NCI-H2171 treated with DMSO at 0.1 percent for 48 hours (cell line): Measurements from ENCODE around the gene CCR9.
A peak's percentile ranks its signal among the peaks of the same experiment; 100 is the strongest.

ENCODE experiments used
- DNase-seq: peaks from one replicate; lab custom pipeline; 2025; lab: John Stamatoyannopoulos, UW

Gene CCR9

DNA sequence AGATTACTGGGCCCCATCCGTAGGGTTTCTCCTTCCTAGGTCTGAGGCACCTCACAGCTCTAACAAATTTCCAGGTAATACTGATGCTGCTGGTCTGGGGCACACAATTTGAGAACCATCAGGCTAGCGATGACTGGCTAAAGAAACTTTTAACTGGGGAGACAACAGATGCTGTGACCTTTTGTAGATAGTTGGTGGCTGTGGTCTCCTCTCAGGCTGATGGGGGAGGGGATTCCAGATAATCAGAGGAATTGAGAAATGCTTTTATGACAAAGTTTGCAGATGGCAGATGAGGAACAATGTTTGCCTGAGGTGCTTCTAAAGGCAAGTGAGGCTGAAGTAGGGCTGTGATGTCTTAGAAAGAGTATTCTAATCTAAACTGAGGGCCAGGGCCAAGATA, 13.8 kb upstream of the CCR9 start:
- DNase-seq = no peak

DNA sequence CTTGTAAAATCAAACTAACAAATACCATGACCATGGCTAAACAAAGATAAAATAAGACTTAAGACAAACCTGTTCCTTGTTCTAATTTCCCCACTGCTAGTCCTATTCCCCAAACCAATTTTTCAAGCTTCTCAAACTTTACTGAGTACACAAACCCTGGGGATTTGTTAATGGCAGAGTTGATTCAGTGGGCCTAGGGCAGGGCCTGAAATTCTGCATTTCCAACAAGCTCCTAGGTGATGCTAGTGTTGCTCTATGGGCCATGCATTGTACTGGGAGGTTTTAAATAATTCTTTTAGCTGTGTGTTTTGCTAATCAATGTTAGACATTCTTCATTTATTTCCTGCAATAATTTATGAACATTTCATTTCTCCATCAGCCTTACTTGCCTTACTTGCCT, 13.3 kb upstream of the CCR9 start:
- DNase-seq = no peak

DNA sequence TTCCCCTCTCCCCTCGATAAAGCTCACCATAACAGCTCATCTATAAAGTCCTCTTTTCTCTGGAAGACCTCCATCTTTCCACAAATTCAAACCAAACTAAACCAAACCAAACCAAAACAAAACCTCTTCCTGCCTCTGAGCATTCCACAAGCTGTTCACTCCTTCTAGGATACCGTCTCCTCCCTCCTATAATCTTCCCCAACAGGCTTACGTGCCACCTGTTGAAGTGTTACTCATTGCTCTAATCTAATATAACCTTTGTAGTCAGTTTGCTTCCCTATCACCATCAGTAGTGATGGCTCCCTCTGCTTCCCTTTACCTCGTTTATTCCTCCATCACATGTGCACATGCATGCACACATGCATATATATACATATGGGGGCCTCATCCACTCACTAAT, 12.7 kb upstream of the CCR9 start:
- DNase-seq = no peak

DNA sequence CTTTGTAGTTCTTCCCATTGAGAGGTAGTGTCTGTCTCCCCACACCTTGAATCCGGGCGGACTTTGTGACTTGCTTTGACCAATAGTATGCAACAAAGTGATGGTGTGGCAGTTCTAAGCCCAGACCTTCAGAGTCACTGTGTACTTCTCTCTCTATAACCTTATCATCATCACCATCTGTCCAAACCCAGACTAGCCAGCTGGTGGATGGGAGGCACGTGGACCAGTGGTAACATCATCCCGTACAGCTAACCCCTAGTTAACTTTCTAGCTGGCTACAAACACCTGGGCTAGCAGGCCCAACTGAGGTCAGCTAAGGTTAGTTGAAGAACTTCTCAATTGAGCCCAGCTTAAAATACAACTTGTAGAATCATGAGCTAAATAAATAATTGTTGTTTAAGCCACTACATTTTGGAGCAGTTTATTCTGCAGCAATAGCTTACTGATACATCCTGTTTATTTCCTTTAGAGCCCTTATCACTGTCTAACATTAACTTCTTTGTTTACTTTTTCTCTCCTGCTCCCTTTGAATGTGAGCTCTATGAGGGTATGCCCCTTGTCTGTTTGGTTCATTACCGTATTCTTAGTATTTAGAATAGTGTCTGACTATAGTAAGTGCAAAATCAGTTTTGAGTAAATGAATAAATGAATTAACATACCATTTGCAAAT, 11.5 kb upstream of the CCR9 start:
- DNase-seq = peak; percentile 26

DNA sequence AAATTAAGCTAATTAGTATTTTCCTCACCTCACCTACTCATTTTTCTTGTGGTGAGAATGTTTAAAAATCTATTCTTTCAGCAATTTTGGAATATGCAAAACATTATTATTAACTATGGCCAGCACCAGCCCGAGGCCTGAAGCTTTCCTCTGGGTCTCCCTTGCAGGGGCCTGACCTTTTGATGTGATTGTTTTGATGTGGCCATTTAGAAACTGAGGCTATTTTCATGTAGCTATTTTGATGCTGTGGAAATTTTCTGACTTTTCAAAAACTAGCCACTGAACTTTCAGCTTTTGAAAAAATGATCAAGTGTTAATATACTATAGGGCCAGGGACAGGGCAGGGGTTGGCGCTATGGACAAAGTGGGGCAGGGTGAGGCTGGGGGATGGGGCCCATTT, 8.2 kb upstream of the CCR9 start:
- no peak for DNase-seq

DNA sequence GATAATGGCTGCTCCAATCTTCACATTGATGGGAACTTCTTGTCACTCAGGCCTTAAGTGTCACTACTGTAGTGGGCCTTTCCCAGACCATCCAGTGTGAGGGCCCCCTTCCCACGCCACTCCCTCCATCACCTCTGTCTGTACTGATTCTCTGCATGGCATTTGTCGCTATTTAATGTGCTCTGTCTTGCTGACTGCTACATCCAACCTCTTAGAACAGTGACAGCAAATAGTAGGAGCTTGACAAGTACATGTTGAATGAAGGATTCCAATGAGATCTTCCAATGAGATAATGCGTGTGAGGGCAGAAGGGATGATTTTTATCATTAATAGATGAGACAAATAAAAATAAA, 5.6 kb upstream of the CCR9 start:
- no peak for DNase-seq

DNA sequence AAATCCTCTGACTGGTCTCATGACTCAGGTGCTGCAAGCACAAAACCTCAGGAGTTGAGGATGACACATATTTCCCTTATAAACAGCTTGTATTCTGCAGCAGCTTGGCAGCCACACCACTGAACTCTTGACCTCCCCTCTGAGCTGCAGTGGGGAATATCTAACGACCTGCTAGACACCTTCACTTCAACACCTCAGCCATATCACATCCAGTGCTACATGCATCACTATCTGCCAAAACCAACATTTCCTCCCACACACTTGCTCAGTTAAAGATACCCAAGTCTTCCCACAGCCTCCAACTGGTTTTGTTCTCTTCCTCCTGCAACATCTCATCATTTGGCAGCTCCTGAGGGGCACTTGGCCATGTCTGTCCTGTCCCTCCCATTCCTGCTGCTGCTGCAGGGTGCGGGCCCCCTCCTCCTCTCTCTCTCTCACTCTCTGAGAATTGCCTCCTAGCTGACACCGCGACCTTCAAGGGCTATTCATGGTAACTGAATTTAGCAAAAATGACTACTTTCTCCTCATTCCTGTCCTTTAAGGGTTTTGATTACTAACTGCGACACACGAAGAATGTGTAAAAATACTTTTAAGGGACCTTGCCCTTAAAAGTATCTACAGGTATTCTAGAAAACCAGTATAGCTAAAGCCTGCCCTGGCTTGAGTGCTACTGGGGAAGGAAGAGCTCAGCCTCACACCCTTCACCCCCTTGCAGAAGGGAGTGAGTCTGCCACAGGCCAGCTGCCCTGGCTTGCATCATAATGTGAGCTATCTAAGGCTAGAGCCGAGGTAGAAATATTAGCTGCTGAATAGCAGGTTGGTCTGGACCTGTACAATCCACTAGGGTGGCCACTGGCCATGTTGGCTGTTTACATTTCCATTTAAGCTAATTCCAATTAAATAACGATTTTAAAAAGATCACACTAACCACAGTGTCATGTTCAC, 5.0 kb upstream of the CCR9 start:
- DNase-seq = peak; percentile 2

DNA sequence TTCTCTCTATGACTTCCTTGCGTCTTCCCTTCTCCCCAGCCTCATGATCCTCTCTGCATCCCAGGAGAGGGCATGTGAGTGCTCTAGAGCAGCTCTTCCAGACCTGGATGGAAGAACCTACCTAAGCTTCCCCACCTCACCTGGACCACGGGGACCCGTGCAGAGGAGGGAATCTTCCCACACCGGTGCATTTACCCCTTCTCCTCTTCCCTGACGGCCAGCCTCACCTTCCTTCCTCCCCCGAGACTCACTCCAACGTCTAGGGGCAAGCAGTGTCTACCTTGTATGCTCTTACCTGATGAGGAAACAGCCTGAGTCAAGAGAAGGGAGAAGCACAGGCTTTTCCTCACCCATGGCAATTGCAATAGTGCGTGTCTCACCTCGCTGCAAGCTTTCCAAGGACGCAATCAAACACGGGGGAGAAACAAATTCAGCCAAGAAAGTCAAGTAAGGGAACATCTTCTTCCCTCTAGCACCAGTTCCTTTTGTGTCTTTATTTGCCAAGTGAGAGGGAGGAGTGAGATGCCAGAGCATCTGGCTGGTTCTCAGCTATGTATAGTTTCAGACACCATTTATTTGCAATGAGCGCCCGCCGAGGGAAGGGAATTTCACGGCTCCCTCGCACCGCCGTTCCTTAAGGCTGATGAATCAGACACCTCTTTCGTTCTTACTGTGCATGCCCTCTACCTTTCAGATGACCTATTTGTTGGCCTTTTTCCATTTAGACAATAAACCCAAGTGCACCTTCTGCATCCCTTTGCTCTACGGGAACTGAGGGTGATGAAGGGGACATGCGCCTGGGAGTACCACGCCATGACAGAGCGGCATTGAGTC, 1.8 kb upstream of the CCR9 start:
- DNase-seq = no peak

DNA sequence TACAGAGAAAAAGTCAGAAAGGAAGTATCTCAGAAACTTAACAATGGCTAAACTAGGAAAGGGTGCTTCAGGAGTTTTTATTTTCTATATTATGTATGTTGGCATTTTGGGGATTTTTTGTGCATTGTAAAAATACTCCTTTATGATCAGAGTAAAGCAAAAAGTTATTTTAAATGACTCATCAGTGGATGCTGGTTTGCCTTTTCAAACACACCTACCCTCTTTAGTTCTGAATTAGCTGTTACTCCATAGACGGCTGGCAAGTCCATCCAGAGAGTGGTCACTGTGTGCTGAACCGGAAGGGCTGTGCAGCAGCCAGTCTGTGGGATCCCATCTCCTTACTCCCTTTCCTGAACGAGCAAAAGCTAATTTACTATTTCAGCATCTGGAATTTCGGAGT, 942 bp downstream of the CCR9 start:
- no peak for DNase-seq

DNA sequence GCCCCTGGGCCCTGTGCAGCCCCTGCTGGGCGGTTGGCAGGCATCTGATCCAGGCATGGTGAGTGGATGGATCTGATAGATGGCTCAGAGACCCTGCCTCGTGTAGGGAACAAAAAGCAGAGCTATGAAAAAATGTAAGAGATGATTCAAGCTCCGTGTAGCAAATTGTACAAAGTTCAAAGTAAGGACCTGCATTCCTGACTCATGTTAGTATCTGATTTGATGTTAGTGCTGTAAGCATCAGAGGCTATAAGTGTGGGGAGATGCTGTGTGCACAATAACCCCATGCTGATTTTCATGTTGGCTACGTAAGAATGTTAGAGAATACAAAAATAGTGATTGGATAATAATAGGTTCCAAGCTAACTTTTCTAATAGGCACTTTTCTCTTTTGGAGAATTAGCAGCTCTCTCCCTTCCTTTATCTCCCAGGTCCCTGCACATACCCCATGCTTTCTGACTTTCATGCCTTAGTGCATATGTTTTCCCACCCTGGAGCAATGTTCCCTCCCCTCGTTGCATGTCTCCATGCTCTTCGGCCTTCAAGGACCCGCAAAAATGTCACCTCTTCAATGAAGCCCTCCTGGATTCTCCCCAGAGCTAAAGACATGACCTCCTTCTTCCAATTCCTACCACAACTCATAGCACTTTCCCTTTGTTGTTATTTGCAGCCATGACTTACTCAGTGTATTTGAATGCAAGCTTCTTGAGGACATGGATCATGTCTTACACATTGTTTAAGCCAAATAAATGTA, 1.6 kb downstream of the CCR9 start:
- no peak for DNase-seq

DNA sequence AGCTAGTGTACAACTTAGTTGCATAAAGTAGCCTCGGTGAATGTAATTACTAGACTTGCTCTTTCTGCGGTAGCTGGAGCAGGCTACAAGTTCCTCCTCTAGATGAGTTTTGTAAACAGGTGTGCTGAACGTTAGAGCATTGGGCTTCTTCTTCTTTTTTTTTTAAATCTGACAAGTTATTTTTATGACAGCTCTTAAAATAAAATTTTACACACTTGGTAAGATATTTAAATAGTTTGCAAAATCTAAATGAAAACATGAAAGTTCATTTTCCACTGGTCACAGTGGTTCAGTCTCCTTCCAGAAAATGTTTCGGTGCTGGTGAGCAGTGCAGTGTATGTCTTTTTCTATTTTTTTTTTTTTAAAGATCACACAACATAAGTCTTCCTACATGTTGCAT, 3.0 kb downstream of the CCR9 start:
- no peak for DNase-seq

DNA sequence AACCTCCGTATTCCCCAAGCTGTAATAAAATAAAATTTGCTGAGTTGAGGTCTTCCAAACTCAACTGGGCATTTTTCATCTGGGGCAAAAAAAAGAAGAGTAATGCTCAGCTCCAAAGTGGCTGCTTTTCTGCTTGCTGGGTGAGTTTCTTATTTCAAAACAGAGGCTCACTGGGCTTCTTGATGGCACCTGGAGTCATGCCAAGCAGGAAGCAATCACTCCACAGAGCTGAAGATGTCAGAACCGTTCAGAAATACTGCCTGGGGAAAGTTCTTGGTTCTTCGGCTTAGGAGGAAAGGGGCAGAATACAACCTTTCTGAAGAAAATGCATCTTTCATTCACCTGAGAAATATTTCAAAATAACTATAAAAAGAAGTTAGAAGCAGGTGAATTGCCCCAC, 4.1 kb downstream of the CCR9 start:
- peak; percentile 56 for DNase-seq

DNA sequence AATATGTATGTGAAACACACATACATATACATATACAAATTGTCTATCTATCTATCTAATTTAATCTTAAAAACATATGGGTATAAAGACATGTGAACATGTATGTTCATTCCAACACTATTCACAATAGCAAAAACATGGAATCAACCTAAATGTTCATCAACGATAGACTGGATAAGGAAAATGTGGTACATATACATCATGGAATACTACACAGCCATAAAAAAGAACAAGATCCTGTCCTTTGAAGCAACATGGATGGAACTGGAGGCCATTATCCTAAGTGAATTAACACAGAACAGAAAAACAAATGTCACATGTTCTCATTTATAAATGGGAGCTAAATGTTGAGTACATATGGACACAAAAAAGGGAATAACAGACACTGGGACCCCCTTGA, 5.8 kb downstream of the CCR9 start:
- DNase-seq = no peak

DNA sequence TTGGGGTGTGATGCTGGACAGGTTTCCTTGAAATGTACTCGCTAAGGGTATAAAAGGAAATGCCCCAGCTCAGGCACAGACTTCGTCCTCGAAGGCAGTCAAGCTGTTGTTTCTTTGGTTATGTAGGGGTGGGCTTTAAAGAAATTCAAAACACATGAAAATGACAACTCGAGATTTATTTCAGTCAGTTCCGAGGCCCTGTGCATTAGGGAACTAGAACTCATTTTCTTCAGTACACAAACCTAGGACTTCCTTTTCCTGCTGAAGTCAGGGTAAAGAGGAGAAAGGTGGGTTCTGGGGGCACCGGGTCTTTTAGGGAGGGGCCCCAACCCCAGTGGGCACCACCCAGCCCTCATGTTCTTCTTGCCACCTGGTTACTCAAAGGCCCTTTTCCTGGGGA, 7.7 kb downstream of the CCR9 start:
- no peak for DNase-seq

DNA sequence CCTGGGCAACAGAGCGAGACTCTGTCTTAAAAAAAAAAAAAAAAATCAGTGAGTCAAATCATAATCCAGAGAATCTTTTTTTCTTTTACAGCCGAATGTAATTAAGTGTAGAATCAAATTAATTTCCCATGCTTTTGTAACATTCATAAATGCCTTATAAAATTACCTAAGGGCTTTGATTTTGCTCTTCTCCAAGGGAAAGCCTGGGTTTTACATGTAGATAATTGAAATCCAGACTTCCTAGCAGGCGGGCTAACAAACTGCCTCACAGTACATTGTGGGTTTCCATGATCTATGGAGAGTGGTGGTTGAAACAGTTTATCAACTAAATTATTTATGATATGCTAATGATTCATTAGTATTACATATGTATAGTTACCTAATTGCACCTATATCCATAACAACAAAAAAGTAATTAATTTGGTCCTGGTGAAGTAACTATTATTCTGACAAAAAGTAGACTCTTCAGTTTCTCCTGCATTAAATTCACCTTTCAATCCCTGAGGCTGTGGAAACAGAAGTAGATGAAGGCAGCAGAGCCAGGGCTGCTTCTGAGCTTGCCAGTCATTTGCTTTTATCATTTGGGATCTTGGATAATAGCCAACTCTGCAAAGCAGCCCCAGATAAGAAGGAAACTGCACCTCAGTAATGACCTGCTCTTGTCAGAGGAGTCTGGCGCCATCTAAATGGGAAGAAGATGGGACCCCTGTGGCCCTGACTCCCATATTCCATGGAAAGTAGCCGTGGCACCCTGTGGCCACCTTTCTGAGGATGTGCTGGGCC, 9.5 kb downstream of the CCR9 start:
- peak; percentile 9 for DNase-seq

DNA sequence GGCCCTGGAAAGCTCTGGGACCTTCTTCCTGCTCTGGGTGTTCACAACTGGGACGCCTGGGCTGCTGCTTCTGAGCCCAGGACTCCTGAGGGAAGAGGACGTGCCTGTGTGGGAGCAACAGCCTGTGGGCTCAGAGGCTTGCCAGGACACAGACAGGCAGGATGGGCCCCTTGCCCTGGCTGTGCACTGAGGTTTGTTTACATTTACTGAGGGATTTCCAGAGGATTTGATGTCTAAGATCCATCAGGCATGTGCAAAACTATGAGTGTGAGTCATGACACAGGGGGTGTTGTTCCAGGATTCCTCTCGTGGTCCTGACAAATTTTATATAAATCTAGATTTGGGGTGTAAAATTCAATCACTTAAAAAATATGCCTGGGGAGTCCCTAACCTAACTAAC, 10.6 kb downstream of the CCR9 start:
- DNase-seq = no peak

DNA sequence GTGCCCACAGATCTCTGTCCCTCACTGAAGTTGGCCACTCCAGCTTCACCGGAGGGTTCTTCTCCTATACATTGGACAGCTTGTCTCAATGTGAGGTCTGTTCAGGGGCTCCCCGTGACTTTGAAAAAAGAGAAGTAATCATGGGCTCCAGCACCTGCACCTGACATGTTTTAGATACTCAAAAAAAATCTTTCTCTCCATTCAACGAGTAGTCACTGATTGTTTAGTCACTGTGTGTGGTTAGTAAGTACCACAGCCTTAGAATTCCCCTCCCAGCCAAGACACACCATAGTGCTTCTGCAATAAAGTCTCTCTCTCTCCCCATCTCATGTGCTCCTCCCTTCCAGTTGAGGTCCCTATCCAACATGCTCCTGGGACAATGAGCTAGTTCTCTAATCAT, 18.6 kb downstream of the CCR9 start:
- no peak for DNase-seq

DNA sequence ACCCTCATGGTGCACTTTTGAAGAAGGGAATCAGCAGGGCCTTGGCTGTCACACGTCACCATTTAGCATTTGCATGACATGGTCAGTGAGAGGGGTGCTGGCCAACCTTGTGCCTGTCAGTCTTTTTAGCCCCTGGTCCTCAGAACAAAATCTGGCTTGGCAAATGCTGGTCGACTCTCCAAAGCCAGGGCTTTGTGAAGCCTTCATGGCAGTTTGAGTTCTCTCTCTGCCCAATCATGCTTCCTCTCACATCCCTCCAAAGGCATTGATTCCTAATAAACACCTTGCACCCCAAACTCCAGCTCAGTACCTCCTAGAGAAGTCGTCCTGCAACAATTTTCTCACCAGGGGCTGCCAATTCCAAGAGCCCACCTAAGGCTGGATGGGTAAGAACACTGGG, 19.4 kb downstream of the CCR9 start:
- DNase-seq = no peak

DNA sequence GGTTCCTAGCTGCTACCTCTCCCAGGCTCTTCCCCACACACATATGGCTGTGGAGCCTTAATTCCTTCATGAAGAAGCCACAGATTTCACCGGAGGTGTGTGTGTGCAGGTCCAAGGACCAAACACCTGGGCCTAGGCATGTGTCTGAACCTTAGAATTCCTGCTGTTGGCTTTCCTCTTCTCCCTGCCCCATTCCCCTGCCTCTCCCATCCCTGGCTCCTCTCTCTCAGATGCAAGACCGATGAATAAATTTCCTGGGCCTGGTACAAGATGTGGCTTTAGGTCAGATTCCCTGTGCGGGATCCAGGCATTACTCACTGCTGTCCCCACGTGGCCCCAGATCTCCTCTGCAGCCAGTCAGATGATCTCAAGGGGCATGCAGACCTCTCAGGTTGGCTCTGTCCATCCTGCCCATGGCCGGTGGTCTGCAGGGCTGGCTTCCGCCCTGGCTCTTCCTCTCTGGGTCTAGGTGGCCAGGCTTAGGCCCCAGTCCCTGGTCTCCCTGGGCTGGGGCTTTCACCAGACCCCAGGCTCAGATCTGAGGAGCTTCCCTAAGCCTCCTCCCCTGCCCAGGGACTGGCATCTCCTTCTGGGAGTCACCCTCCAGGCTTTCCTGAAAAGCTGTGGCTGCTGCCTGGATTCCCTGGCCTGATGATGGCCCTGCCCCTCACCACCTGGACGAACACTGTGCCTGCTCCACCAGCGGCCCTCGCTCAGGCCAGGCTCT, 20.5 kb downstream of the CCR9 start:
- DNase-seq = no peak
